Prostate gland (tissue), 2 donors: Measurements from ENCODE around the gene ZFP1.

ENCODE experiments used
- POLR2A ChIP-seq: fragments of 450-650 bp; IDR thresholded peaks from one replicate; pipeline ENCODE4 v1.6.1; 2016; ENCODE audit warnings: antibody characterized with exemption, mild to moderate bottlenecking
- POLR2AphosphoS5 ChIP-seq: sonication (generic); formaldehyde crosslinking; IDR thresholded peaks from one replicate; pipeline ENCODE4 v1.6.1; 2017; ENCODE audit warnings: antibody characterized with exemption
- TF ChIP-seq, protein P1 (sequence below), 4 experiments: fragments of 200-600 bp in 2 of 4; fragments of 450-650 bp in 2 of 4; sonication (generic) in 2 of 4; IDR thresholded peaks; 1 replicate in 3 of 4; 2 replicates in 1 of 4; pipeline ENCODE4 v1.5.1; 2016 to 2019; ENCODE audit warnings: antibody characterized with exemption in 4 of 4, mild to moderate bottlenecking in 2 of 4, moderate library complexity in 2 of 4

DNA sequence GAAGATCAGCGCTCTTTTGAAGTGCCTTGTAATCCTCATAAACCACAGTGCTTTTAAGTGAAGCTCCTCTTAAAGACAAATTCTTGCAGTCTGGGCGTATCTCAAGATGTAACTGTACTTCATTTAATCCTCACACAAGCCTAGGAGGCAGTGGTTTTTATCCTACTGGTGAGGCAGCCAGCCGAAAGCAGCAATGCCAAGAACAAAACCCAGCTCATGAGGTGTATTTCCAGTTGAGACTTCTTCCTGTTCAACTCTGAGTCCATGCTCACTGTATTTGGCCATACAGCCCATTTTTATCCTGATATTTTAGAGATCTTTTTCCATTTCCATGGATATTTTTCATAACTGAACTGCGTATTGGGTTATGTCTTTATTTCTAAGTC is 44.9 kb downstream of the ZFP1 start:
- no peak for TF ChIP-seq POLR2A
- TF ChIP-seq, protein P1, sequence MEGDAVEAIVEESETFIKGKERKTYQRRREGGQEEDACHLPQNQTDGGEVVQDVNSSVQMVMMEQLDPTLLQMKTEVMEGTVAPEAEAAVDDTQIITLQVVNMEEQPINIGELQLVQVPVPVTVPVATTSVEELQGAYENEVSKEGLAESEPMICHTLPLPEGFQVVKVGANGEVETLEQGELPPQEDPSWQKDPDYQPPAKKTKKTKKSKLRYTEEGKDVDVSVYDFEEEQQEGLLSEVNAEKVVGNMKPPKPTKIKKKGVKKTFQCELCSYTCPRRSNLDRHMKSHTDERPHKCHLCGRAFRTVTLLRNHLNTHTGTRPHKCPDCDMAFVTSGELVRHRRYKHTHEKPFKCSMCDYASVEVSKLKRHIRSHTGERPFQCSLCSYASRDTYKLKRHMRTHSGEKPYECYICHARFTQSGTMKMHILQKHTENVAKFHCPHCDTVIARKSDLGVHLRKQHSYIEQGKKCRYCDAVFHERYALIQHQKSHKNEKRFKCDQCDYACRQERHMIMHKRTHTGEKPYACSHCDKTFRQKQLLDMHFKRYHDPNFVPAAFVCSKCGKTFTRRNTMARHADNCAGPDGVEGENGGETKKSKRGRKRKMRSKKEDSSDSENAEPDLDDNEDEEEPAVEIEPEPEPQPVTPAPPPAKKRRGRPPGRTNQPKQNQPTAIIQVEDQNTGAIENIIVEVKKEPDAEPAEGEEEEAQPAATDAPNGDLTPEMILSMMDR (IDR thresholded peaks at IDR 0.05) = no peak
- no peak for TF ChIP-seq POLR2AphosphoS5
